Measurements from ENCODE around the gene CMTM5.
"Not testable (repeated sequence)": the region's sequence is repeated elsewhere in the genome, so short reads cannot be mapped to it uniquely, and the experiment has no call there.

The CMTM5 gene

DNA sequence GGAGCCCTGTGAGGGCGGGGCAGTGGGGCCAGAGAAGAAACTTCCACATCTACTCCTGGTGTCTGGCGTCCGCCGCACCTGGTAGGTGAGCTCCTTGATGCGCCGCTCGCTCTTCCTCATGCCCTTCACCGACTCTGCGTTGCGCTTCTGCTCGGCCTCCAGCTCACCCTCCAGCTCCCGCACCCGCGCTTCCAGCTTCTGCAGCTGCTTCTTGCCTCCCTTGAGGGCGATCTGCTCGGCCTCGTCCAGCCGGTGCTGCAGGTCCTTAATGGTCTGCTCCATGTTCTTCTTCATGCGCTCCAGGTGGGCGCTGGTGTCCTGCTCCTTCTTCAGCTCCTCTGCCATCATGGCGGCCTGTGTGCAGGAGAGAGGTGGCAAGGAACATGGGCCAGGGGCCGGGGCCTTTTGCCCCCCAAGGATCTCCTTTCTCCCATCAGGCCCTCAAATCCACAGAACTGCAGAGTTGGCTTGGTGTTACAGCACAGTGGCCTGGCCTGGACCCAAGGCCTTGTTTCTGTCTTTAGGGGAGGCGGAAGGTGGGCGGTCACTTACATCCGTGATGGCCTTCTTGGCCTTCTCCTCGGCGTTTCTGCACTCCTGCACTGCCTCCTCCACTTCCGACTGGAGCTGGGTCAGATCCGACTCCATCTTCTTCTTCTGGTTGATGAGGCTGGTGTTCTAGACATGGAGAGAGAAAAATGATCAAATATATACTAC, 7.7 kb downstream of the CMTM5 start:
- no peaks in the 10 kb centered on the region for H3K9me3 ChIP-seq (ENCODE audit: control insufficient read depth, low read length)
- H3K36me3 ChIP-seq (ENCODE audit: control insufficient read depth, insufficient read depth, low read length), result no peaks in the 10 kb centered on the region
- H3K27me3 ChIP-seq (replicated peaks; ENCODE audit: control insufficient read depth, insufficient read depth, low read length, poor library complexity, severe bottlenecking), result no peaks in the 10 kb centered on the region
- DNase-seq, result no peak
- no peak overlapping the region for H3K4me3 ChIP-seq (ENCODE audit: insufficient read depth, low read depth, low read length, poor library complexity, severe bottlenecking)
- H3K4me1 ChIP-seq (ENCODE audit: control insufficient read depth, insufficient read depth, low read length, poor library complexity, severe bottlenecking), result no peaks in the 10 kb centered on the region
- no peak overlapping the region for H3K27ac ChIP-seq (ENCODE audit: insufficient read depth, low read length, poor library complexity, severe bottlenecking)

DNA sequence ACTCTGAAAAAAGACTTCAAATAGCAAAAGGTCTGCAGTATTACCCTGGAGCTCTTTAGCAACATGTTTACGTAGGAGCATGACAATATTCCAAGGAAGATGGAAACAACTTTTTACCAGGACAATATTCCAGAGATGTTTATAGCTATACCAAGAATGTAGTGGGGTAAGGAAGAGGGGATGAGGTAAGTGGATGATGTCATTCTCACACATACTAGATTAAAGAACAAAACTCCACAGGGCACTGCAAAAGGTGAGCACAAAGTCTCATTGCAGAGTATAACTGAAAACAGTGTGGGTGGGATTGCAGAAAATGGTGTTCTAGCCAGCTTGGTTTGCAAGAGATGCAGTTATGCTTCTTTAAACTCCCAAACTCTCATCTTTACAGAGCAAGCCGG, 8.4 kb downstream of the CMTM5 start:
- no peak overlapping the region for H3K27ac ChIP-seq (ENCODE audit: insufficient read depth, low read length, poor library complexity, severe bottlenecking)
- H3K4me1 ChIP-seq (ENCODE audit: control insufficient read depth, insufficient read depth, low read length, poor library complexity, severe bottlenecking), result no peaks in the 10 kb centered on the region
- H3K9me3 ChIP-seq (ENCODE audit: control insufficient read depth, low read length), result no peaks in the 10 kb centered on the region
- no peaks in the 10 kb centered on the region for H3K27me3 ChIP-seq (replicated peaks; ENCODE audit: control insufficient read depth, insufficient read depth, low read length, poor library complexity, severe bottlenecking)
- DNase-seq, result no peak
- no peak overlapping the region for H3K4me3 ChIP-seq (ENCODE audit: insufficient read depth, low read depth, low read length, poor library complexity, severe bottlenecking)
- no peaks in the 10 kb centered on the region for H3K36me3 ChIP-seq (ENCODE audit: control insufficient read depth, insufficient read depth, low read length)

DNA sequence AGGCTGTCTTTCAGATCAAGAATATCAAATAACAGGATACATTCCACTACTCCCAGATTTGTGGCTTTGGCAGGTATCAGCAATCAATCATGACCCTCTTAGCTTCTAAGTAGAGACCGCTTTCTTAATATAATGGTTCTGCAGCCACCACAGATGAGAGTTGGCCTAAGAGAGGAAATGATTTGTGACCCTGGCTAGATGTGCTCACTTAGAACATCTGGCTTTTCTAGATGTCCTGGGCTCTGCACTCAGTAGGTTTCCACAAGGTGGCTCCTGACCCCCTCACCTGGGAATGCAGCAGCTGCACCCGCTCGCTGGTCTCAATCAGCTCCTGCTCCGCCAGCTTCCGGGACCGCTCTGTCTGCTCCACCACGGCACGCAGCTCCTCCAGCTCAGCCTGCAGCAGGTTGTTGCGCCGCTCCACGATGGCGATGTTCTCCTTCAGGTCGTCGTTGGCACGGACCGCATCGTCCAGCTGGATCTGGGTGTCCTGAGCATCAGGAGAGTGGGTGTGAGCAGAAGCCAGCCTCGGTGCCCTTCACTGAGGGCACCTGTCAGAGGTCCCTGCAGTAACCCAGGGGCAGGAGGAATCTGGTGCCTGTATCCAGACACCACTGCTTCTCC, 8.9 kb downstream of the CMTM5 start:
- Histone ChIP-seq H3K4me1 (ENCODE audit: control insufficient read depth, insufficient read depth, low read length, poor library complexity, severe bottlenecking) (no peaks in the 10 kb centered on the region), H3K9me3 (ENCODE audit: control insufficient read depth, low read length) (no peaks in the 10 kb centered on the region), H3K4me3 (ENCODE audit: insufficient read depth, low read depth, low read length, poor library complexity, severe bottlenecking) (no peak overlapping the region), H3K36me3 (ENCODE audit: control insufficient read depth, insufficient read depth, low read length) (no peaks in the 10 kb centered on the region), H3K27me3 (replicated peaks; ENCODE audit: control insufficient read depth, insufficient read depth, low read length, poor library complexity, severe bottlenecking) (no peaks in the 10 kb centered on the region), H3K27ac (ENCODE audit: insufficient read depth, low read length, poor library complexity, severe bottlenecking) (no peak overlapping the region)
- no peak for DNase-seq

DNA sequence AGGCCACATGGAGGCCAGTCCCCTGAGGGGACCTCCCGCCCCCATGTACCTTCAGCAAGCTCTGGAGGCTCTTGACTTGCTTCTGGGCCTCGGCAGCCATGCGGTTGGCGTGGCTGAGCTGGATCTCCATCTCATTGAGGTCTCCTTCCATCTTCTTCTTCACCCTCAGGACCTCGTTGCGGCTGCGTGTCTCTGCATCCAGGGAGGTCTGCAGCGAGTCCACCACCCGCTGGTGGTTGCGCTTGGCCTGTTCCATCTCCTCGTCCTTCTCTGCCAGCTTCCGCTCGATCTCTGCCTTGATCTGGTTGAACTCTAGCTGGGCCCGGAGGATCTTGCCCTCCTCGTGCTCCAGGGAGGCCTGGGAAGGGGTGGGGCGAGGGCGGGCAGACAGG, 9.4 kb downstream of the CMTM5 start:
- not testable (repeated sequence) for DNase-seq; H3K27me3 ChIP-seq (replicated peaks; ENCODE audit: control insufficient read depth, insufficient read depth, low read length, poor library complexity, severe bottlenecking); H3K36me3 ChIP-seq (ENCODE audit: control insufficient read depth, insufficient read depth, low read length); H3K9me3 ChIP-seq (ENCODE audit: control insufficient read depth, low read length); H3K27ac ChIP-seq (ENCODE audit: insufficient read depth, low read length, poor library complexity, severe bottlenecking); H3K4me3 ChIP-seq (ENCODE audit: insufficient read depth, low read depth, low read length, poor library complexity, severe bottlenecking); H3K4me1 ChIP-seq (ENCODE audit: control insufficient read depth, insufficient read depth, low read length, poor library complexity, severe bottlenecking)

DNA sequence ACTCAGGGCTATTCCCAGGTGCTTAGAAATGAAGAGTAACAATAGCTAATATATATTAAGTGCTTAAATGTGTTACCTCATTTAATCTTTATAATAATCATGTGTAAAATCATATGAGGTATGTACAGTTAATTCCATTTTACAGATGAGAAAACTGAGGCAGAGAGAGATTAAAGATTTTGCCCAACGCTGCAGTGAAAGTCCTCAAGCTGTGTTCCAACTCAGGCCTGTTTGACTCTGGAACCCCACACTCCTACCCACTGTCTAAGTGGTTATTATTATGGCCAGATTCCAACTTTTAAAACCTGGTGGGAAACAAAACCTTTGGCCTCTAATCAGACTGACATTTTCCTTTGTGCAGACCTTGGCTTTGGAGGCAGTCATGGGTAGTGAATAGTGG, 10.2 kb downstream of the CMTM5 start:
- H3K36me3 ChIP-seq (ENCODE audit: control insufficient read depth, insufficient read depth, low read length), result no peaks in the 10 kb centered on the region
- no peak overlapping the region for H3K27ac ChIP-seq (ENCODE audit: insufficient read depth, low read length, poor library complexity, severe bottlenecking)
- no peaks in the 10 kb centered on the region for H3K4me1 ChIP-seq (ENCODE audit: control insufficient read depth, insufficient read depth, low read length, poor library complexity, severe bottlenecking)
- no peaks in the 10 kb centered on the region for H3K27me3 ChIP-seq (replicated peaks; ENCODE audit: control insufficient read depth, insufficient read depth, low read length, poor library complexity, severe bottlenecking)
- H3K4me3 ChIP-seq (ENCODE audit: insufficient read depth, low read depth, low read length, poor library complexity, severe bottlenecking), result no peak overlapping the region
- DNase-seq, result no peak
- no peaks in the 10 kb centered on the region for H3K9me3 ChIP-seq (ENCODE audit: control insufficient read depth, low read length)

DNA sequence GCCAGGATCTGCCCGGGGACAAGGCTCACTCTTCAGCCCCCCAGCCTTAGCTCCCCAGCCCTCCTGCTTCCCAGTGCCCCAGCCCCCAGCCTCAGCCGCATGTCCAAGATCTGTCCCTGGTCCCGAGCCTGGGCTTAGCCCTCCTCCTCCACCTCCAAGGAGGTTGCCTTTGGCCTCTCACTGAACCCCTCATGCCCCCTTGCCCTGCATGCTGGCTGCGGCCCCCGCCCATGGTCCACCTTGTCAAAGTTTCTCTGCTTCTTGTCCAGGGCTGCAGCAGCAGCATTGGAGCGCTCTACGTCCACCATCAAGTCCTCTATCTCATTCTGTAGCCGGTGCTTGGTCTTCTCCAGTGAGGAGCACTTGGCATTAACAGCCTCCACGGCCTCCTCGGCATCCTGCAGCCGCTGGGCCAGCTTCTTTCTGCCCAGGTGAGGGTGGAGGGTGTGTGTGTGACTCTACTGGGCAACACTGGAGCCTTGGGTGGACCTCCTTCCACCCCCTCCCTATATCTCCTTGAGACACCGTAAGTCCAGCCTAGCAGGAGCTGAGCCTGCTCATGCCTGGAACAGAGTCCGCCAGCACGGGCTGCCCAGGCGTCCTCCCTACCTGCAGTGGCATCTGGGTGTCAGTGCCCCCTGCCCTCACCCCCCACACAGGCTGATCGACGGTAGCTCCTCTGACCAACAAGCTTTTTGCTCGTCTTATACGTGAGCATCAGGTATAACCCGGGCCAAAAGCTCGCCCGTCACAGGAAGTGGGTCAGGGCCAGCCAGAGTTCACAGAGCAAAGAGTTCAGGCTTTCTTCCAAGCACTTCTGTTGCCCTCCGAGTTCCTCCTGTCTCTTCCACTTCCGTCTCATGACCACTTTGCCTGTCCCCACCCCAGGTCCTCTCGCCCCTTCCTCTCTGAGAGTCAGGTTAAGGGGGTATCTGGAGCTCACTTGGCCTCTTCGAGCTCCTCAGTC, 11.4 kb downstream of the CMTM5 start:
- Histone ChIP-seq H3K36me3 (ENCODE audit: control insufficient read depth, insufficient read depth, low read length) (no peaks in the 10 kb centered on the region), H3K9me3 (ENCODE audit: control insufficient read depth, low read length) (no peaks in the 10 kb centered on the region), H3K27me3 (replicated peaks; ENCODE audit: control insufficient read depth, insufficient read depth, low read length, poor library complexity, severe bottlenecking) (no peaks in the 10 kb centered on the region), H3K4me3 (ENCODE audit: insufficient read depth, low read depth, low read length, poor library complexity, severe bottlenecking) (no peak overlapping the region), H3K4me1 (ENCODE audit: control insufficient read depth, insufficient read depth, low read length, poor library complexity, severe bottlenecking) (no peaks in the 10 kb centered on the region), H3K27ac (ENCODE audit: insufficient read depth, low read length, poor library complexity, severe bottlenecking) (no peak overlapping the region)
- no peak for DNase-seq

DNA sequence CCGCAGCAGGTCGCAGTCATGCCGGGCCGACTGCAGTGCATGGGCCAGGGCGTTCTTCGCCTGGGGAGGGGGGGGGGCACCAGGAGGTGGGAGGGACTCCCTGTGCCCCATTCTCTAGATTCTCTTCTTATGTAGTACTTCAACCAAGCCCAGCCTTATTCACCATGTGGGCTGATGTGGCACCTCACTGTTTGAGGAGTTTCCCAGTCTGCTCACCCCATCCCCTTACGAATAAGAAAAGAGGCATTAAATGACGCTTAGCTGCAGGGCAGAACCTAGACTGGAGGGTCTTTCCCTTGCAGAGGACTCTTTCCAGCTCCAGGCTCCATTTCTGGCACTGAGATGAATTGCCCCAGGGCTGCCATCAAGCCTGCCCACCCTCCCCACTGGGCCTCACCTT, 12.2 kb downstream of the CMTM5 start:
- H3K27ac ChIP-seq (ENCODE audit: insufficient read depth, low read length, poor library complexity, severe bottlenecking), result no peak overlapping the region
- no peak for DNase-seq
- no peaks in the 10 kb centered on the region for H3K36me3 ChIP-seq (ENCODE audit: control insufficient read depth, insufficient read depth, low read length)
- H3K27me3 ChIP-seq (replicated peaks; ENCODE audit: control insufficient read depth, insufficient read depth, low read length, poor library complexity, severe bottlenecking), result no peaks in the 10 kb centered on the region
- H3K4me1 ChIP-seq (ENCODE audit: control insufficient read depth, insufficient read depth, low read length, poor library complexity, severe bottlenecking), result no peaks in the 10 kb centered on the region
- no peaks in the 10 kb centered on the region for H3K9me3 ChIP-seq (ENCODE audit: control insufficient read depth, low read length)
- no peak overlapping the region for H3K4me3 ChIP-seq (ENCODE audit: insufficient read depth, low read depth, low read length, poor library complexity, severe bottlenecking)

DNA sequence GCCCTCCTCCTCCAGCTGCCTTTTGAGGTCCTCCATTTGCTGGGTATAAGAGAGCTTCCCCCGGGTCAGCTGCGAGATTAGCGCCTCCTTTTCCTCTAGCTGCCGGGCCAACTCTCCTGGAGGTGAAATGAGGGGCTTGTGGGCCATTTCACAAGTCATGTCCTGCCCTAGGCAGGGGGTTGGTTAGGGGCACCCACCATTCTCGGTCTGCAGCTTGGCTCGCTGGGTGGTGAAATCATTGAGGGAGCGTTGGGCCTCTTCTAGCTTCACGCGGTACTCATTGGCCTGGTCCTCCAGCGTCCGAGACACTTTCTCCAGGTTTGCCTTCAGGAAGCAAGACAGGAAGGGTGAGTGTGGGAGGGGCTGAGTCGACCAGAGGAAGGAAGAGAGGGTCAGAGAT, 12.6 kb downstream of the CMTM5 start:
- no peak overlapping the region for H3K4me3 ChIP-seq (ENCODE audit: insufficient read depth, low read depth, low read length, poor library complexity, severe bottlenecking)
- H3K27ac ChIP-seq (ENCODE audit: insufficient read depth, low read length, poor library complexity, severe bottlenecking), result no peak overlapping the region
- no peak for DNase-seq
- H3K9me3 ChIP-seq (ENCODE audit: control insufficient read depth, low read length), result no peaks in the 10 kb centered on the region
- no peaks in the 10 kb centered on the region for H3K4me1 ChIP-seq (ENCODE audit: control insufficient read depth, insufficient read depth, low read length, poor library complexity, severe bottlenecking)
- no peaks in the 10 kb centered on the region for H3K36me3 ChIP-seq (ENCODE audit: control insufficient read depth, insufficient read depth, low read length)
- no peaks in the 10 kb centered on the region for H3K27me3 ChIP-seq (replicated peaks; ENCODE audit: control insufficient read depth, insufficient read depth, low read length, poor library complexity, severe bottlenecking)

DNA sequence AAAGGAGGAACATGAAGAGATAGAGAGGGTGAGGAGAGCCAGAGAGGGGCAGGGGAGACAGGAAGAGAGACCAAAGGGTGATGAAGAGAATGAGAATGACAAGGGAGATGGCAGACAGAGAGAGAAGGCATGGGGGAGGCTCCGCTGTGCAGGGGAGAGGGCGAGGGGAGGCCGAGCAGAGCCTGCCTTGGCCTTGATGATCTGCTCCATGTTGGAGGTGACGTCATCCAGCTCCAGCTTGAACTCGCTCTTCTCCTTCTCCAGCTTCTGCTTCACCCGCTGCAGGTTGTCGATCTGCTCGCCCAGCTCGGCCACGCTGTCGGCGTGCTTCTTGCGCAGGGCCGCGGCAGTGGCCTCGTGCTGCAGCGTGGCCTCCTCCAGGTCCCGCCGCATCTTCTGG, 13.0 kb downstream of the CMTM5 start:
- not testable (repeated sequence) for H3K9me3 ChIP-seq (ENCODE audit: control insufficient read depth, low read length); H3K27me3 ChIP-seq (replicated peaks; ENCODE audit: control insufficient read depth, insufficient read depth, low read length, poor library complexity, severe bottlenecking); DNase-seq; H3K27ac ChIP-seq (ENCODE audit: insufficient read depth, low read length, poor library complexity, severe bottlenecking); H3K4me3 ChIP-seq (ENCODE audit: insufficient read depth, low read depth, low read length, poor library complexity, severe bottlenecking); H3K36me3 ChIP-seq (ENCODE audit: control insufficient read depth, insufficient read depth, low read length); H3K4me1 ChIP-seq (ENCODE audit: control insufficient read depth, insufficient read depth, low read length, poor library complexity, severe bottlenecking)

DNA sequence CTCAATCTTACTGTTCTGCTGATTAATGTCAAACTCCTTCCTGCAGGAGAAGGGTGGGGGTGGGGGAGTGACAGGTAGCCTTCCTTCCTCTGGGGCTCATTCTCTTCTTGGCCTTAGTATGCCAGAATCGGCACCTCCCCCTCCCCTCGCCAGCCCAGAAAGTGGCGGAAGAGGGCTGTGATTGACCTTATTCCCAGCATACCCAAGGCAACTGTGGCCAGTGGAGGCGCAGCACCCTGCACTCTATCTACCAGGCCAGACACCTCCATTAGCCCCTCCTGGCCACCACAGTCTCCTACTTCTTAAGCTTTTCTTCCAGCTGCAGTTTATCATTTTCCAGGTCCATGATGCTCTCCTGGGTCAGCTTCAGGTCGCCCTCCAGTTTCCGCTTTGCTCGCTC, 15.8 kb downstream of the CMTM5 start:
- no peaks in the 10 kb centered on the region for H3K36me3 ChIP-seq (ENCODE audit: control insufficient read depth, insufficient read depth, low read length)
- H3K9me3 ChIP-seq (ENCODE audit: control insufficient read depth, low read length), result no peaks in the 10 kb centered on the region
- H3K4me3 ChIP-seq (ENCODE audit: insufficient read depth, low read depth, low read length, poor library complexity, severe bottlenecking), result no peak overlapping the region
- no peaks in the 10 kb centered on the region for H3K4me1 ChIP-seq (ENCODE audit: control insufficient read depth, insufficient read depth, low read length, poor library complexity, severe bottlenecking)
- H3K27me3 ChIP-seq (replicated peaks; ENCODE audit: control insufficient read depth, insufficient read depth, low read length, poor library complexity, severe bottlenecking), result no peaks in the 10 kb centered on the region
- no peak overlapping the region for H3K27ac ChIP-seq (ENCODE audit: insufficient read depth, low read length, poor library complexity, severe bottlenecking)
- DNase-seq, result no peak

Data from effector memory CD4-positive, alpha-beta T cell (primary cell).